ENCODE data around the gene CENPVL1. TPM values are rescaled to one million over a fixed set of nuclear protein-coding genes. Genes with fewer than 3 reads are reported as not detected.

CENPVL1 gene
- total RNA-seq, 6 experiments from 2014 or later = not detected

DNA sequence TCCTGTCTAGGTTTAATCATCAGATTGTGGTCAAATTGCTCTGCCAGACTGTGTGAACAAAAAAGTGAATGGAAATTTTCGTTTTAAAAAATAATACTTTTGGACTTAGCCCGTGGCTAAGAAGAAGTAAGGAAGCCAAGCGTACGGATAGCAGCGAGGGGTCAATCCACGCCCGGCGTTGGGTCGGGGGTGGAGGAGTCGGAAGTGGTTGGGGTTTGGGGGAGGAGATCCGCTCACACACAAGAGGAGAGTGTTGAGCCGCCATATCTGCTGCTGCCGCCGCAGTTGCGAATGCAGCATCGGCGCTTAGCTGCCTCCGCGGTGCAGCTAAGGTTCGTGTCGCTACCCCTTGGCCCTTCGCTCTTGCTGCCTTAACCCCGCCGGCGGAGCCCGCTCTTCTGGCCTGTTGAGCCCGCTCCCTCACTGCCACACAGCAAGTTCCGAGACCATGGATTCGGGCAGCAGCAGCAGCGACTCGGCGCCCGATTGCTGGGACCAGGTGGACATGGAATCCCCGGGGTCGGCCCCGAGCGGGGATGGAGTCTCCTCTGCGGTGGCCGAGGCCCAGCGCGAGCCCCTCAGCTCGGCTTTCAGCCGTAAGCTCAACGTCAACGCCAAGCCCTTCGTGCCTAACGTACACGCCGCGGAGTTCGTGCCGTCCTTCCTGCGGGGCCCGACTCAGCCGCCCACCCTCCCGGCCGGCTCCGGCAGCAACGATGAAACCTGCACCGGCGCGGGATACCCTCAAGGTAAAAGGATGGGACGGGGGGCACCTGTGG is 33.1 kb downstream of the CENPVL1 start, which contains the start of gene GSPT2:
Gene GSPT2 (plus strand): TSS at position 264 of the 779 bp plus-strand sequence. CDS start 185 bp downstream, at position 449.
- H3K27ac ChIP-seq = peak within 1 kb of the TSS in 2 of 3 donors; percentile 4 to 34
- 20% methylated on average over 18 of the region's 63 CpGs for WGBS (ENCODE audit: insufficient coverage, low coverage, low lambda C conversion rate, missing lambda C conversion rate)
- peak within 1 kb of the TSS; percentile 47 to 60 (median 58) for H3K4me3 ChIP-seq
- no peaks in the 10 kb centered on the region for H3K36me3 ChIP-seq
- DNase-seq = peak; percentile 66 to 78 (median 72)
- TF ChIP-seq POLR2A (IDR thresholded peaks at IDR 0.05) = peak; percentile 37
- TF ChIP-seq, protein P1, sequence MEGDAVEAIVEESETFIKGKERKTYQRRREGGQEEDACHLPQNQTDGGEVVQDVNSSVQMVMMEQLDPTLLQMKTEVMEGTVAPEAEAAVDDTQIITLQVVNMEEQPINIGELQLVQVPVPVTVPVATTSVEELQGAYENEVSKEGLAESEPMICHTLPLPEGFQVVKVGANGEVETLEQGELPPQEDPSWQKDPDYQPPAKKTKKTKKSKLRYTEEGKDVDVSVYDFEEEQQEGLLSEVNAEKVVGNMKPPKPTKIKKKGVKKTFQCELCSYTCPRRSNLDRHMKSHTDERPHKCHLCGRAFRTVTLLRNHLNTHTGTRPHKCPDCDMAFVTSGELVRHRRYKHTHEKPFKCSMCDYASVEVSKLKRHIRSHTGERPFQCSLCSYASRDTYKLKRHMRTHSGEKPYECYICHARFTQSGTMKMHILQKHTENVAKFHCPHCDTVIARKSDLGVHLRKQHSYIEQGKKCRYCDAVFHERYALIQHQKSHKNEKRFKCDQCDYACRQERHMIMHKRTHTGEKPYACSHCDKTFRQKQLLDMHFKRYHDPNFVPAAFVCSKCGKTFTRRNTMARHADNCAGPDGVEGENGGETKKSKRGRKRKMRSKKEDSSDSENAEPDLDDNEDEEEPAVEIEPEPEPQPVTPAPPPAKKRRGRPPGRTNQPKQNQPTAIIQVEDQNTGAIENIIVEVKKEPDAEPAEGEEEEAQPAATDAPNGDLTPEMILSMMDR (IDR thresholded peaks at IDR 0.05) = no peak
- H3K9me3 ChIP-seq = no peaks in the 10 kb centered on the region
- no peaks in the 10 kb centered on the region for H3K4me1 ChIP-seq
- intact Hi-C loops (cut with DNase I) = no loop called here
- peak; percentile 93 to 98 (median 96) for ATAC-seq
- H3K27me3 ChIP-seq = peaks cover 0 to 3% of the 10 kb centered on the region in 2 donors

DNA sequence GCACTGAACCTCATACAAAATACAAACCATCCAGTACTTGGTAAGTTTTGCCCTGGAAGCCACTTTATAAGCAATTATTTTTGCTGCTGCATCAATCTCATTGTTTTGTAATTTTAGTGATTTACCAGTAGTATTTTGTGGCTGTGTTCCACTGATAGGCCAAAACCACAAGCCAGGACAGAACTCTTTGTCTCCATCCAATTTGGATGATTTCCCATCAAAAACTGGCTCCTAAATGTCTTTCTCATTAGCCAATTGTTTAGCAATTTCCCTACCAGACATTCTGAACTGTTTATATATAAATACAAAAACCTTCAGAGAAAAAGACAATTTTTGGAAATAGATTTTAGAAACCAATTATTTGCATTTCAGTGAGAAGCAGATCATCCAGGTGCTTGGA is 37.4 kb downstream of the CENPVL1 start:
- Histone ChIP-seq H3K27ac (no peak overlapping the region), H3K4me1 (no peaks in the 10 kb centered on the region), H3K9me3 (no peaks in the 10 kb centered on the region), H3K27me3 (peaks cover 0 to 3% of the 10 kb centered on the region in 2 donors), H3K4me3 (no peak overlapping the region), H3K36me3 (no peaks in the 10 kb centered on the region)
- no peak for ATAC-seq
- intact Hi-C loops (cut with DNase I) = no loop called here
- DNase-seq = no peak
- TF ChIP-seq, protein P1 (IDR thresholded peaks at IDR 0.05) = no peak
- no peak for TF ChIP-seq POLR2A (IDR thresholded peaks at IDR 0.05)

DNA sequence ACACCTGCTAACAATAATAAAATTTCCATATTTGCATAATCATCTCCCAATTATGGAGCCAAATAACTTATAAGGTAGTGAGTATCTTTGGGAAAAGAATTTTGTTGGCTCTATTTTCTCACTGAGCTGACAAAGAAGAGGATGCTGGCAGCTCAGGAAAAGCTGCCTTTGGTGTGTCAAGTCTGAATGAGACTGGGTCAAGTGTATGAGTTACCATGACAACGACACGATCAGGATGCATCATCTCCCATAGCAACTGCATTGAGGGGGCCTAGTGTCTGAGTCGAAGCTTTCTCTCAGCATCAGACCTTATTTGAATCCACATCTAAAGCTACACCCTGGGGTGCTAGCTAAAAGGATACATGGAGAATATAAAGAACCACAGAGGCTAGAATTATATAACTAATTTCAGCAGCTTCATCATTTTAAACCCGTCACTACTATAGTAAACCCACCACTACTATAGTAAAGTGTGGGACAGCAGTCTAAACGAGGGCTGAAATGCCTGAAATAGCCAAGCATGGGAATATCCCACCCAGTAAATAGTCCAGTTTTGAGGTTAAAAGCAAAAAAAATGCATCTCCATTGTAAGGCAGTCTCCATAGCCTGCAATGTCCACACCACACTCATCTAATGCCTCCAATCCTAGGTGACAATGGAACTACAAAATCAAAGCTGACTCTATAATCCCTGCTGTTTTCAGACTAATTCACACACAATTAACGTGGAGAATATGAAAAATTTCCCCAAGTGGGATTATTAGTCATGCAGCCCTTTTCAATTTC is 48.9 kb downstream of the CENPVL1 start:
- no peak overlapping the region for H3K4me3 ChIP-seq
- intact Hi-C loops (cut with DNase I) = no loop called here
- peaks cover 0 to 6% of the 10 kb centered on the region in 2 donors for H3K27me3 ChIP-seq
- 31% methylated on average over 6 of the region's 6 CpGs for WGBS (ENCODE audit: insufficient coverage, low coverage, low lambda C conversion rate, missing lambda C conversion rate)
- no peak for TF ChIP-seq POLR2A (IDR thresholded peaks at IDR 0.05)
- TF ChIP-seq, protein P1 (IDR thresholded peaks at IDR 0.05) = no peak
- no peaks in the 10 kb centered on the region for H3K9me3 ChIP-seq
- ATAC-seq (no peak), DNase-seq (no peak)
- no peak overlapping the region for H3K27ac ChIP-seq
- no peaks in the 10 kb centered on the region for H3K4me1 ChIP-seq
- H3K36me3 ChIP-seq = no peaks in the 10 kb centered on the region

DNA sequence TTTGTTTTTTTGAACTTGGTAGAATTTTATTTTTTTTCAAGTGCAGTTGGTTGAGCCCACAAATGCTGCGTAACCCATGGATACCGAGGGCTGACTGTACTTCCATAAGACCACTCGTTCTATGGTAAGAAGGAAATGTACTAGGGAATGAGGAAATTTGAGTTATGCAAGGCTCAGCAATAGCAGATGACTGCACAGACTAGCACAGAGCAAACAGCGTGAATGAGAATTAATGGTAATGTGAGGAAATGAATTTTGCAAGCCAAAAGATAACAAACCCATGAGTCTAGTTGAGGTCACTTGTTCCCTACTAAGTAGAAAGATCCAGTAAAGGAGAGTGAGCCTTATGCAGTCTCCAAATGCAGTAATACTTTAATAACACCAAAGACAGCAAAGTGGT is 50.3 kb downstream of the CENPVL1 start:
- H3K27me3 ChIP-seq = peaks cover 0 to 6% of the 10 kb centered on the region in 2 donors
- intact Hi-C loops (cut with DNase I) = no loop called here
- H3K36me3 ChIP-seq = no peaks in the 10 kb centered on the region
- TF ChIP-seq POLR2A (IDR thresholded peaks at IDR 0.05) = no peak
- TF ChIP-seq, protein P1 (IDR thresholded peaks at IDR 0.05) = no peak
- H3K27ac ChIP-seq = no peak overlapping the region
- no peaks in the 10 kb centered on the region for H3K4me1 ChIP-seq
- no peak overlapping the region for H3K4me3 ChIP-seq
- 52% methylated on average over 4 of the region's 4 CpGs for WGBS (ENCODE audit: insufficient coverage, low coverage, low lambda C conversion rate, missing lambda C conversion rate)
- no peaks in the 10 kb centered on the region for H3K9me3 ChIP-seq
- no peak for ATAC-seq
- no peak for DNase-seq

Other genes starting within 250 kb of the CENPVL1 start
- gene NUDT11, start 213.9 kb upstream of the CENPVL1 start, total RNA-seq = not detected
- not detected for gene CENPVL3, start 91.6 kb upstream of the CENPVL1 start, total RNA-seq
- not detected for gene CENPVL2, start 27.7 kb upstream of the CENPVL1 start, total RNA-seq
- gene GSPT2, start 32.9 kb downstream of the CENPVL1 start, total RNA-seq = 1 to 10 TPM; 3.6 to 8.7 (median 6.6) TPM
- gene MAGED1, start 183.1 kb downstream of the CENPVL1 start, total RNA-seq = 10 to 100 TPM; 54.7 to 98.7 (median 69.9) TPM